Ovary (tissue), 3 donors: ENCODE measurements around the gene OSR1.

ENCODE experiments used
- POLR2A ChIP-seq: fragments of 450-650 bp; IDR thresholded peaks from one replicate; pipeline ENCODE4 v1.6.1; 2017; ENCODE audit warnings: antibody characterized with exemption, mild to moderate bottlenecking, moderate library complexity
- TF ChIP-seq, protein P1 (sequence below), 3 donors: fragments of 450-650 bp in 2 of 3; fragments of 200-600 bp in 1 of 3; IDR thresholded peaks; one replicate each; pipeline versions ENCODE4 v1.5.1 to v1.8.0; 2016 to 2022; ENCODE audit warnings: antibody characterized with exemption in 3 of 3, mild to moderate bottlenecking in 1 of 3
- donor health status: DM: no; HTN: no; CAD: no.

DNA sequence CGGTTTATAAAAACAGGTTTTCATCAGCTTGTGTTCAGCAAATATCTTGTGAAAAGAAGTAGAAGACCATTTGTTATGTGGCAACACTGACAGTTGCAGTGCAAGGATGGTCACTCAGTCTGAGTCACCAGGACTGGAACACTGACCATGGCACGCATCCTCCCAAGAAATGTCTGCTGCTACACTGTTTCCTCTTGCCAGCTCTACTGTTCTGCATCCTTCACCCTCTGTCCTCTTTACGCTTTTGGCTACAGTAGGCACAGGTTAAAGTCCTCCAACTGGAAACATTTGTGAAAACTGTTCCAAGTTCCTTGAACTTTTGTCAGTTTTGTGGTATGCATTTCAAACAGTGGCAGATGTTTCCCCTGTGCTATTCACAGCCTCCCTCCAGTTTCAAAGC is 39.4 kb downstream of the OSR1 start:
- TF ChIP-seq POLR2A: no peak
- TF ChIP-seq, protein P1, sequence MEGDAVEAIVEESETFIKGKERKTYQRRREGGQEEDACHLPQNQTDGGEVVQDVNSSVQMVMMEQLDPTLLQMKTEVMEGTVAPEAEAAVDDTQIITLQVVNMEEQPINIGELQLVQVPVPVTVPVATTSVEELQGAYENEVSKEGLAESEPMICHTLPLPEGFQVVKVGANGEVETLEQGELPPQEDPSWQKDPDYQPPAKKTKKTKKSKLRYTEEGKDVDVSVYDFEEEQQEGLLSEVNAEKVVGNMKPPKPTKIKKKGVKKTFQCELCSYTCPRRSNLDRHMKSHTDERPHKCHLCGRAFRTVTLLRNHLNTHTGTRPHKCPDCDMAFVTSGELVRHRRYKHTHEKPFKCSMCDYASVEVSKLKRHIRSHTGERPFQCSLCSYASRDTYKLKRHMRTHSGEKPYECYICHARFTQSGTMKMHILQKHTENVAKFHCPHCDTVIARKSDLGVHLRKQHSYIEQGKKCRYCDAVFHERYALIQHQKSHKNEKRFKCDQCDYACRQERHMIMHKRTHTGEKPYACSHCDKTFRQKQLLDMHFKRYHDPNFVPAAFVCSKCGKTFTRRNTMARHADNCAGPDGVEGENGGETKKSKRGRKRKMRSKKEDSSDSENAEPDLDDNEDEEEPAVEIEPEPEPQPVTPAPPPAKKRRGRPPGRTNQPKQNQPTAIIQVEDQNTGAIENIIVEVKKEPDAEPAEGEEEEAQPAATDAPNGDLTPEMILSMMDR (IDR thresholded peaks at IDR 0.05): no peak
